GM12878 (cell line): ENCODE data around the gene SLC35E4. TPM values are rescaled to one million over a fixed set of nuclear protein-coding genes. Genes with fewer than 3 reads are reported as not detected.

Source experiments
- ATAC-seq: fragments of 200-7000 bp; cut with Tn5 transposase; 3 replicates; pipeline ENCODE4 v1.9.1; 2020; ENCODE audit warnings: mild to moderate bottlenecking, moderate library complexity
- BruUV-seq: library from RNA; stranded (reverse); fragments of 400-500 nt; replicated peaks from 2 replicates; lab custom pipeline; 2021; lab: Mats Ljungman, UMichigan
- CTCF ChIA-PET: fragments of 300-600 bp; sonication (Branson Sonifier 250); formaldehyde crosslinking; extraction: SDS; loops from one replicate; lab custom pipeline; 2021; ENCODE audit warnings: inconsistent platforms; lab: Yijun Ruan, JAX
- POLR2A ChIA-PET: fragments of 350-600 bp; formaldehyde crosslinking; extraction: SDS; loops from one replicate; lab custom pipeline; 2021; ENCODE audit warnings: inconsistent platforms; lab: Charles Lee
- RAD21 ChIA-PET: fragments of 300-600 bp; sonication (Branson Sonifier 250); formaldehyde crosslinking; loops from one replicate; lab custom pipeline; 2023; ENCODE audit warnings: antibody characterized with exemption; ENCODE audit not compliant: unreplicated experiment; lab: Charles Lee
- SMC1A ChIA-PET: fragments of 300-600 bp; sonication (Branson Sonifier 250); formaldehyde crosslinking; loops from one replicate; lab custom pipeline; 2023; ENCODE audit not compliant: unreplicated experiment, uncharacterized antibody; lab: Charles Lee
- DNase-seq: peaks from one replicate; pipeline ENCODE4 v3.0.0-alpha.2; 2011; ENCODE audit warnings: low read depth, low spot score
- FAIRE-seq: peaks from 3 replicates; lab custom pipeline; 2011; peaks lifted over from hg19 to GRCh38; lab: Jason Lieb, UNC
- H2AFZ ChIP-seq: 2 replicates; pipeline ENCODE4 v1.6.0; 2011; ENCODE audit warnings: low read depth, low read length, control low read depth; ENCODE audit not compliant: control insufficient read depth
- H3K27ac ChIP-seq: 2 replicates; pipeline ENCODE4 v1.5.1; 2011; ENCODE audit warnings: control low read depth; ENCODE audit not compliant: control insufficient read depth, insufficient read depth
- H3K27me3 ChIP-seq, 2 experiments: replicated peaks in 1 of 2; 2 replicates each; pipeline versions ENCODE4 v1.6.0 to v1.6.1; 2011; ENCODE audit warnings: low read length in 1 of 2; ENCODE audit not compliant: control insufficient read depth in 2 of 2, insufficient read depth in 2 of 2
- H3K36me3 ChIP-seq, 2 experiments: 2 replicates each; pipeline ENCODE4 v1.5.1; 2011; ENCODE audit warnings: low read length in 1 of 2; ENCODE audit not compliant: control insufficient read depth in 2 of 2, insufficient read depth in 2 of 2
- H3K4me1 ChIP-seq: 2 replicates; pipeline ENCODE4 v1.6.1; 2011; ENCODE audit warnings: mild to moderate bottlenecking, low read length, moderate library complexity, mixed read lengths; ENCODE audit not compliant: control insufficient read depth, insufficient read depth
- H3K4me2 ChIP-seq: 2 replicates; pipeline ENCODE4 v1.6.0; 2011; ENCODE audit warnings: control low read depth; ENCODE audit not compliant: control insufficient read depth, insufficient read depth
- H3K4me3 ChIP-seq: fragments of 200-600 bp; sonication (generic); 2 replicates; pipeline ENCODE4 v1.5.1; 2016
- H3K79me2 ChIP-seq: 2 replicates; pipeline ENCODE4 v1.6.0; 2011; ENCODE audit warnings: low read length; ENCODE audit not compliant: control insufficient read depth, insufficient read depth
- H3K9ac ChIP-seq: 2 replicates; pipeline ENCODE4 v1.8.0; 2011; ENCODE audit warnings: low read length, control low read depth, mixed read lengths; ENCODE audit not compliant: control insufficient read depth, insufficient read depth
- H3K9me3 ChIP-seq: replicated peaks from 3 replicates; pipeline ENCODE4 v1.5.1; 2011; ENCODE audit warnings: mild to moderate bottlenecking, low read length; ENCODE audit not compliant: control insufficient read depth, insufficient read depth
- H4K20me1 ChIP-seq: 2 replicates; pipeline ENCODE4 v1.6.0; 2011; ENCODE audit not compliant: control insufficient read depth, insufficient read depth
- RAD21 ChIP-seq: IDR thresholded peaks from 2 replicates; pipeline ENCODE4 v1.6.1; 2011; ENCODE audit warnings: mild to moderate bottlenecking, low read depth, low read length, moderate library complexity; ENCODE audit not compliant: insufficient read depth
- SPI1 ChIP-seq: IDR thresholded peaks from 2 replicates; pipeline ENCODE4 v1.6.1; 2011; ENCODE audit warnings: low read depth, mild to moderate bottlenecking, low read length, moderate library complexity, borderline replicate concordance; ENCODE audit not compliant: insufficient read depth
- WGBS: methylation state at CpG from one replicate; pipeline ENCODE4 v1.1.6; 2016; ENCODE audit warnings: low lambda C conversion rate; ENCODE audit not compliant: insufficient replicate concordance, insufficient coverage; ENCODE audit errors: missing lambda C conversion rate; 5-methylcytosine and 5-hydroxymethylcytosine counted together
- in situ Hi-C: fragments of 300-500 bp; cut with MboI; formaldehyde crosslinking; loops from 9 replicates; pipeline ENCODE4 v1.14.3; 2018; ENCODE audit warnings: mixed read lengths
- intact Hi-C: fragments of 100-400 bp; cut with micrococcal nuclease; formaldehyde crosslinking; loops from one replicate; pipeline ENCODE4 v1.14.2; 2022; ENCODE audit not compliant: unreplicated experiment
- polyA plus RNA-seq, 11 experiments: library from polyadenylated mRNA; depleted of rRNA in 4 of 11; unstranded in 6 of 11; stranded (reverse) in 5 of 11; fragments of >200 nt; fragmentation: Nextera tagmentation in 4 of 11; fragmentation: Illumina TruSeq in 1 of 11; extraction: Ambion mirVana in 4 of 11; extraction: Trizol in 1 of 11; gene quantifications; 1 replicate in 1 of 11; 2 replicates in 10 of 11; pipeline versions ENCODE4 v1.2.1 to v1.2.3, GENCODE V29; 2011 to 2016; ENCODE audit warnings: inconsistent platforms in 2 of 11, missing spikeins in 2 of 11, low read depth in 1 of 11
- total RNA-seq, 4 experiments: library from RNA; depleted of rRNA in 3 of 4; stranded (reverse); fragments of >200 nt in 3 of 4; fragmentation: Illumina TruSeq in 1 of 4; extraction: Trizol in 1 of 4; gene quantifications; 2 replicates each; pipeline versions ENCODE4 v1.2.1 to v1.2.3, GENCODE V29; 2013 to 2021
- TF ChIP-seq, protein P1 (sequence below), 3 experiments: IDR thresholded peaks in 2 of 3; conservative IDR thresholded peaks in 1 of 3; 2 replicates each; pipeline ENCODE4 v1.5.1; 2011; ENCODE audit warnings: low read depth in 3 of 3, low read length in 3 of 3, mild to moderate bottlenecking in 3 of 3, control low read depth in 2 of 3, moderate library complexity in 2 of 3, inconsistent platforms in 1 of 3, mixed read lengths in 1 of 3; ENCODE audit not compliant: control insufficient read depth in 2 of 3, insufficient read depth in 1 of 3; ENCODE audit errors: extremely low read depth in 1 of 3

SLC35E4 gene
- total and polyA plus RNA-seq, 10 of the 15 experiments (the other 5 are each of a cell fraction or from before 2014, with no cell fraction given) = 0.16 to 5.3 (median 2.9) TPM; not detected in 1

DNA sequence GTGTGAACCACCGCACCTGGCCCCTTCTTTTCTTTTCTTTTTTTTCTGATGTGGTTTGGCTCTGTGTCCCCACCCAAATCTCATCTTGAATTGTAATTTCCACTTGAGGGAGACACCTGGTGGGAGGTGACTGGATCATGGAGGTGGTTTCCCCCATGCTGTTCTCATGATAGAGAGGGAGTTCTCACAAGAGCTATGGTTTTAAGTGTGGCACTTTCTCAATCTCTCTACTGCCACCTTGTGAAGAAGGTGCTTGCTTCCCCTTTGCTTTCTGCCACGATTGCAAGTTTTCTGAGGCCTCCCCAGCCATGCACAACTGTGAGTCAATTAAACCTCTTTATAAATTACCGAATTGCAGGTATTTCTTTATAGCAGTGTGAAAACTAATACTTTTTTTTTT lies 33.5 kb upstream of the SLC35E4 start:
- no peaks in the 10 kb centered on the region for H3K9me3 ChIP-seq
- H3K79me2 ChIP-seq = no peaks in the 10 kb centered on the region
- H3K27ac ChIP-seq = no peak overlapping the region
- SMC1A ChIA-PET = interaction anchor here (0.6 to 1.7 kb wide), 5 partner anchors 9 to 247 kb away, joined by 3 to 5 read pairs (median 4); no protein-coding TSS in a partner anchor
- TF ChIP-seq RAD21 = peak; percentile 37
- no peak for TF ChIP-seq SPI1
- TF ChIP-seq, protein P1, sequence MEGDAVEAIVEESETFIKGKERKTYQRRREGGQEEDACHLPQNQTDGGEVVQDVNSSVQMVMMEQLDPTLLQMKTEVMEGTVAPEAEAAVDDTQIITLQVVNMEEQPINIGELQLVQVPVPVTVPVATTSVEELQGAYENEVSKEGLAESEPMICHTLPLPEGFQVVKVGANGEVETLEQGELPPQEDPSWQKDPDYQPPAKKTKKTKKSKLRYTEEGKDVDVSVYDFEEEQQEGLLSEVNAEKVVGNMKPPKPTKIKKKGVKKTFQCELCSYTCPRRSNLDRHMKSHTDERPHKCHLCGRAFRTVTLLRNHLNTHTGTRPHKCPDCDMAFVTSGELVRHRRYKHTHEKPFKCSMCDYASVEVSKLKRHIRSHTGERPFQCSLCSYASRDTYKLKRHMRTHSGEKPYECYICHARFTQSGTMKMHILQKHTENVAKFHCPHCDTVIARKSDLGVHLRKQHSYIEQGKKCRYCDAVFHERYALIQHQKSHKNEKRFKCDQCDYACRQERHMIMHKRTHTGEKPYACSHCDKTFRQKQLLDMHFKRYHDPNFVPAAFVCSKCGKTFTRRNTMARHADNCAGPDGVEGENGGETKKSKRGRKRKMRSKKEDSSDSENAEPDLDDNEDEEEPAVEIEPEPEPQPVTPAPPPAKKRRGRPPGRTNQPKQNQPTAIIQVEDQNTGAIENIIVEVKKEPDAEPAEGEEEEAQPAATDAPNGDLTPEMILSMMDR (IDR thresholded peaks at IDR 0.05 in 2 of 3, conservative IDR thresholded peaks at IDR 0.05 in 1 of 3; ENCODE audit: control insufficient read depth in 2 of 3, extremely low read depth in 1 of 3, insufficient read depth in 1 of 3, low read depth in 3 of 3, low read length in 3 of 3) = peak; percentile 32 to 51 (median 37); a peak in 5 of 6 replicates
- no peak overlapping the region for H3K9ac ChIP-seq
- CTCF ChIA-PET = interaction anchor here (0.7 to 1.8 kb wide), 8 partner anchors 9 to 211 kb away, joined by 3 to 14 read pairs (median 6); partner anchors contain the start of genes PES1 and SLC35E4
- H3K27me3 ChIP-seq = no peaks in the 10 kb centered on the region
- 32% methylated on average over 3 of the region's 3 CpGs for WGBS
- RAD21 ChIA-PET = interaction anchor here (0.6 to 0.7 kb wide), 2 partner anchors 33 to 117 kb away, joined by 3 read pairs; partner anchors contain the start of gene SLC35E4
- no peak overlapping the region for H3K4me3 ChIP-seq
- H3K4me2 ChIP-seq = no peak overlapping the region
- no peak overlapping the region for H2AFZ ChIP-seq
- peaks cover 16% of the 10 kb centered on the region for H3K4me1 ChIP-seq
- no TSS peak for BruUV-seq
- intact Hi-C loops = loop anchor here (5.0 kb wide), 1 partner anchor 155 kb away; no protein-coding TSS in a partner anchor
- POLR2A ChIA-PET = interaction anchor here (0.5 kb wide), 1 partner anchor 100 kb away, joined by 3 read pairs; no protein-coding TSS in a partner anchor
- in situ Hi-C loops = no loop called here
- FAIRE-seq (no peak), ATAC-seq (peak; percentile 56), DNase-seq (no peak)
- H3K36me3 ChIP-seq = no peaks in the 10 kb centered on the region
- H4K20me1 ChIP-seq = no peaks in the 10 kb centered on the region
